ENCODE results near the gene DNAH3.

- TF ChIP-seq EZH2 (IDR thresholded peaks at IDR 0.05) = no peak
- TF ChIP-seq POLR2AphosphoS5 (IDR thresholded peaks at IDR 0.05; ENCODE audit: borderline replicate concordance, low read depth, low read length) = no peak
Measured at GRCh38 chr16:20960899-20961298, 189.7 kb downstream of the DNAH3 start.

All from SK-N-MC (cell line).